Limb (tissue), 2 donors: ENCODE results near the gene ZNF467.

ENCODE experiments used
- DNase-seq, 2 donors: peaks; one replicate each; pipeline ENCODE4 v3.0.0-alpha.2; 2016; ENCODE audit errors: extremely low spot score in 2 of 2

The ZNF467 gene

GRCh38 chr7:149809215-149809614 is 35.8 kb upstream of the ZNF467 start:
- no peak for DNase-seq

DNA sequence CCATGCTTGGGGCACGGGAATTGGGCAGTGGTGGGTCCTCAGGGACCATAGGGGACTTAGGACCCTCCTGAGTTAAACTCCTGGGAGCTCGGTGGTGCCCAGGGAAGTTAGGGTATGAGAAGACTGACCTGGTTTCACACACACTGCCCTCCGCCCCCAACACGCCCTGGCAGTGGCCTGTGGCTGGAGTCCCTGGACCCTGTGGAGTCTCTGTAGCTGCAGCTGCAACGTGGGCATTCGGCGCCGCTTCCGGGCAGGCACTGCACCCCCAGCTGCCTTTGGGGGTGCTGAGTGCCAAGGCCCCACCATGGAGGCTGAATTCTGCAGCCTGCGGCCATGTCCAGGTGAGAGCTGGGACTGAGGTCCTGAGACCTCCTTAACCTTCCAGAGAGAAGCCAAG is 34.9 kb upstream of the ZNF467 start:
- DNase-seq: no peak

GRCh38 chr7:149806726-149807125 is 33.3 kb upstream of the ZNF467 start:
- no peak for DNase-seq

GRCh38 chr7:149804106-149804505 is 30.7 kb upstream of the ZNF467 start:
- no peak for DNase-seq

DNA sequence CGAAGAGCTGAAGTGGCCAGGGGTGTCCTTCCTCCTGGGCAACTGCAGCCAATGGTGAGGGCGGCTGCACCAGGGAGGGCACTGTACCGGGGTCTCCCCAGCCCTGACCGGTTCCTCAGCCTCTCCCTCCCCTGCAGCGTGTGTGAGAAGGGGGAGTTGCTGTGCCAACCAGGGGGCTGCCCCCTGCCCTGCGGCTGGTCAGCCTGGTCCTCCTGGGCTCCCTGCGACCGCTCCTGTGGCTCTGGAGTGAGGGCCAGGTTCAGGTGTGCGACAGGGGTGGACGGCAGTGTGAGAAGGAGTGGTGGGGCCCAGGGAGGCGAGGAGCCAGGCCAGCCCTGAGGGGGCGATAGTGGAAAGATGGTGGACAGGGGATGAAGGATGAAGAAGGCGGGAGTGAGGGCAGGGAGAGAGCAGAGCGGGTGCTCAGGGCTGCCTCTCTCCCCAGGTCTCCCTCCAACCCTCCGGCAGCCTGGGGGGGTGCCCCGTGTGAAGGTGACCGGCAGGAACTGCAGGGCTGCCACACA is 30.2 kb upstream of the ZNF467 start:
- no peak for DNase-seq

GRCh38 chr7:149802966-149803365 is 29.6 kb upstream of the ZNF467 start:
- no peak for DNase-seq

- no peak for DNase-seq
Observed at GRCh38 chr7:149801816-149802215, 28.4 kb upstream of the ZNF467 start.

DNA sequence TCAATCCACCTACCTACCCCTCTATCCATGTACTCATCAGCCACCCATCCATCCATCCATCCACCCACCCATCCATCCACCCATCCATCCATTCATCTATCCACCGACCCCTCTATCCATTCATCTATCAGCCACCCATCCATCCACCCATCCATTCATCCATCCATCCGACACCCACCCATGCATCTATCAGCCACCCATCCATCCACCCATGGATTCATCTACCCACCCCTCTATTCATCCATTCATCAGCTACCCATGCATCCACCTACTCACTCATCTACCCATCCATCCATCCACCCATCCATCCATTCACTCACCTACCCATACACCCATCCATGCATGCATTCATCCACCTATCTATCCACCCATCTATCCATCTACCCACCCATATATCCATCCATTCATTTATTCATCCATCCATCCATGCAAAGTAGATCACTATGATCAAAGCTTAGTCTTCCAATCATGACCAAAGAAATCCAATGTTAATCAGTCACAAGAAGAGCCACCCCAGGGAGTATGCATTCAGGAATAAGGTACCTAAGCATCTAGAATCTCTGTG is 27.7 kb upstream of the ZNF467 start:
- DNase-seq: no peak

DNA sequence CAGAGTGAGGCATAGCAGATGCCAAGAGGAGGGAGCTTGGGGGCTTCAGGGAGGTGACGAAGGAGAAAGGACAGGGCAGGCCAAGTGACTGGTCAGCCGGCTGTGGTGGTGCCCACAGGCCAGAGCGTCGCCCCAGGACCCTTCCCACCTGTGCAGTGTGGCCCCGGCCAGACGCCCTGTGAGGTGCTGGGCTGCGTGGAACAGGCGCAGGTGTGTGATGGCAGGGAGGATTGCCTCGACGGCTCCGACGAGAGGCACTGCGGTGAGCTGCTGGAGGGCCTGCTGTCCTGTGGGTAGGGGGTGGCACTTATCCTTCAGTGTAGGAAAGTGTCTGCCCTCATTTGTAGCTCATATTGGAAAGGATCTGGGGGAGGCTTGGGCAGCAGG is 26.8 kb upstream of the ZNF467 start:
- DNase-seq: no peak

DNA sequence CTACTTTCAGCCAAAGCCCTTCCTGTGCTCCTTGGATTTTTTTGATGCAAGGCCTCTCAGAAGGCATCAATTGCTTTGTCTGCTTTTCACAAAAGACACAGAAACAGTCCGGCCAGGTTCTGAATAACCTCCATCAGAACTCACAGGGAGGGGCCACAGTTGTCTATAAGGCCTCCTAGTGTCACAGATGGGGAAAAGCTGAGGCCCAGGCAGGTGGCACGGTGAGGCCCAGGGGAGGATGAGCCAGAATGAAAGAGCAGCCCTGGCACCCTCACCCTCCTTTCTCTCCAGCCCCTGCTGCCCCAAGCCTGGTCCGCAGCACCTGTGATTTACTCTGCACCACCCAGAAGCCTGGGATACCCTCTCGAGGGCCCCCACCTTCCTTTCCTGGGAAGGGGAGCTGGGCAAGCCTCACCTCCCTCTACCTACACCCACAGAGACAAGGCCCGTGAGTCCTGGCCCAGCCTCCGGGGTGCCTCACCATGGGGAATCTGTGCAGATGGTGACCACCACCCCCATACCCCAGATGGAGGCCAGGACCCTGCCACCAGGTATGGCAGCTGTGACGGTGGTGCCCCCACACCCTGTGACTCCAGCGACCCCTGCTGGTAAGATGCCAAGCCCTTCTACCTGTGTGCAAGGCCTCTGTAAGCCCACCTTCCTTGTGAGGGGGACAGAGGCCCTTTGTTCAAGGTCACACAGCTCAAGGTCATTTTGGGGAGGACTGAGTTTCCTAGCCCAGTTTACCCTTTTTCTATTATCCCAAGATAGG is 26.2 kb upstream of the ZNF467 start:
- no peak for DNase-seq

DNA sequence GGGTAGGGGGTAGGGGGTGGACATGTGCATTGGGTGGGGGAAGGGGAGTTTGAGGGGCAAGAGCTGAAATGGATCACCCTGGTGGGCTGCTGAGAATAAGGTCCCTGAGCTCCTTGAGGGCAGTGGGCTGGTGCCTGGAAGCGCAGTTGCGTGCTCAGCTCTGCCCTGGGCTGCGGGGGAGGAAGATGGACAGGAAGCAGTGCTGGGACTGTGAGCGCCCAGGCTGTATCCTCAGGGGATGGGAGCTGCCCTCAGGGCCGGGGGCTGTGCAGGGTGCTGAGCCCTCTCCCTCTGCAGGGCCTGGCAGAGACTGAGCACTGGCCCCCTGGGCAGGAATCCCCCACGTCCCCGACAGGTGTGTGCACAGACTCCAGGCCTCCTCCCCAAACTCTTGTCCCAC is 24.4 kb upstream of the ZNF467 start:
- no peak for DNase-seq

GRCh38 chr7:149796287-149796860 is 23.0 kb upstream of the ZNF467 start:
- DNase-seq: no peak

- no peak for DNase-seq
Observed at GRCh38 chr7:149795126-149795525, 21.7 kb upstream of the ZNF467 start.

DNA sequence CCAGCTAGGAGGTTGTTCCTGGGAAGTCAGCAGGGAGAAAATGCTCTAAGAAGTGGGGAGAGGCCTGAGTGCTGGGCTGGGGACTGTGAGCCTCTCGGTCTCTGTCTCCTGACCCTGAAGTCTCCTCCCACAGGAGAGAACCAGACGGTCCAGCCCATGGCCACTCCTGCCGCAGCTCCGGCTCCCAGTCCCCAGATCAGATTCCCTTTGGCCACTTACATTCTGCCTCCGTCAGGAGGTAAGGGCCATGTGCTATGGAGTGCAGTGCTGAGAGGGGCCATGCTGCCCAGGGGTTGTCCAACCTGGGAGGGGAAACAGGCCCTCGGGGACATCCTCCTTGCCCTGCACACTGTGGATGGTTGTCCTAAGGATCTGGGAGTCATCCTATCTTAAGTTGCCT is 21.3 kb upstream of the ZNF467 start:
- DNase-seq: no peak

DNA sequence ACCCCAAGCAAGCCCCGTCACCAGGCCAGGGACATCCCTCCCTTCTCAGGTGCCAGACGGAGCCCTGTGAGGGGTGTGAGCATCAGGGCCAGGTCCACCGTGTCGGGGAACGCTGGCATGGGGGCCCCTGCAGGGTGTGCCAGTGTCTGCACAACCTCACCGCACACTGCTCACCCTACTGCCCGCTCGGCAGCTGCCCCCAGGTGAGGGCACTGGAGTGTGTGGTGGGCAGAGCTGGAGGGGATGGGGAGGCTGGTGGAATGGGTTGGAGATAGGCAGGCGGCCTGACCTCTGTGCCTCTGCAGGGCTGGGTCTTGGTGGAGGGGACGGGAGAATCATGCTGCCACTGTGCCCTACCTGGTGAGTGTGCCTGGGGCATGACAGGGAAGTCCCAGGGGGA is 19.9 kb upstream of the ZNF467 start:
- no peak for DNase-seq

DNA sequence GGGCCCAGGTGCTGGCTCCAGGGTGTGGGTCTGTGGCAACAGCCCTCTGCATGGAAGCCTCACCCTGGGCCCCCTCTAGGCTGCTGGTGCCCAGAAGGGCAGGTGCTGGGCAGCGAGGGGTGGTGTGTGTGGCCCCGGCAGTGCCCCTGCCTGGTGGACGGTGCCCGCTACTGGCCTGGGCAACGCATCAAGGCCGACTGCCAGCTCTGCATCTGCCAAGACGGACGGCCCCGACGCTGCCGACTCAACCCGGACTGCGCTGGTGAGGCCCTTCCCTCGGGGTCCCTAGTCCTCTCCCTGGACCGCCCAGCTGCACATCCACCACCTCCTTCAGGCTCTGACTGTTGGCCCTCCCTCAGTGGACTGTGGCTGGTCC is 18.8 kb upstream of the ZNF467 start:
- no peak for DNase-seq

- no peak for DNase-seq
Observed at GRCh38 chr7:149791411-149792219, 18.2 kb upstream of the ZNF467 start.

GRCh38 chr7:149790754-149791360 is 17.5 kb upstream of the ZNF467 start:
- no peak for DNase-seq

GRCh38 chr7:149790146-149790548 is 16.8 kb upstream of the ZNF467 start:
- peak in 1 of 2 donors; percentile 75 for DNase-seq

GRCh38 chr7:149789101-149789500 is 15.7 kb upstream of the ZNF467 start:
- DNase-seq: no peak

DNA sequence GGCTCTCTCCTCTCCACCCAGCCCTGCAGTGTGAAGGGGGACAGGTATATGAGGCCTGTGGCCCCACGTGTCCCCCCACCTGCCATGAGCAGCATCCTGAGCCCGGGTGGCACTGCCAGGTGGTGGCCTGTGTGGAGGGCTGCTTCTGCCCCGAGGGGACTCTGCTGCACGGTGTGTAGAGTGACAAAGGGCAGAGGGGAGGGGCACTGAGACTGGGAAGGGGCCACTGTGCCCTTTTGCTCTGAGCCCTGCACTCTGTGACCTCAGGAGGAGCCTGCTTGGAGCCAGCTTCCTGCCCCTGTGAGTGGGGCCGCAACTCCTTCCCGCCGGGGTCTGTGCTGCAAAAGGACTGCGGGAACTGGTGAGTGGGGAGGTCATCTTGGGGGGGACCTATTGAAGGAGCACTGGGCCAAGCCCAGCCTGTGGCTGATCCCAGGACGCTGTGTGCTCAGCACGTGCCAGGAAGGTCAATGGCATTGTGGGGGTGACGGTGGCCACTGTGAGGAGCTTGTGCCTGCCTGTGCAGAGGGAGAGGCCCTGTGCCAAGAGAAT is 15.0 kb upstream of the ZNF467 start:
- DNase-seq: no peak
